PC-9 (cell line): ENCODE results near the gene PEX7. TPM values are rescaled to one million over a fixed set of nuclear protein-coding genes. Genes with fewer than 3 reads are reported as not detected.

Source experiments
- BruUV-seq: library from RNA; stranded (reverse); fragments of 400-500 nt; replicated peaks from 2 replicates; lab custom pipeline; 2021; lab: Mats Ljungman, UMichigan
- CTCF ChIA-PET: fragments of 300-600 bp; sonication (Branson Sonifier 250); formaldehyde crosslinking; loops from one replicate; lab custom pipeline; 2022; ENCODE audit warnings: antibody characterized with exemption; lab: Charles Lee
- POLR2A ChIA-PET: fragments of 300-600 bp; sonication (Branson Sonifier 250); formaldehyde crosslinking; loops from one replicate; lab custom pipeline; 2022; ENCODE audit warnings: antibody characterized with exemption; ENCODE audit not compliant: unreplicated experiment; lab: Charles Lee
- DNase-seq, 2 experiments: peaks; one replicate each; pipeline versions ENCODE4 v3.0.0 to v3.0.0-alpha.2; 2015 to 2022; ENCODE audit warnings: mixed read lengths in 1 of 2
- H2AFZ ChIP-seq: fragments of 200-600 bp; sonication (generic); 2 replicates; pipeline ENCODE4 v1.8.1; 2017; ENCODE audit warnings: antibody characterized with exemption
- H3F3A ChIP-seq: fragments of 200-600 bp; sonication (generic); 2 replicates; pipeline ENCODE4 v1.8.1; 2017; ENCODE audit warnings: antibody characterized with exemption, mild to moderate bottlenecking, low read depth; ENCODE audit not compliant: insufficient read depth
- H3K27ac ChIP-seq: fragments of 200-600 bp; sonication (generic); 2 replicates; pipeline ENCODE4 v1.6.1; 2016; ENCODE audit warnings: mixed run types
- H3K27me3 ChIP-seq: fragments of 200-600 bp; sonication (generic); 2 replicates; pipeline ENCODE4 v1.6.1; 2016; ENCODE audit warnings: low read depth, mixed run types; ENCODE audit not compliant: insufficient read depth
- H3K36me3 ChIP-seq: fragments of 200-600 bp; sonication (generic); 2 replicates; pipeline ENCODE4 v1.6.1; 2016; ENCODE audit warnings: low read depth, mixed run types
- H3K4me1 ChIP-seq: fragments of 200-600 bp; sonication (generic); replicated peaks from 2 replicates; pipeline ENCODE4 v1.6.1; 2016; ENCODE audit warnings: mixed run types; ENCODE audit not compliant: insufficient read depth
- H3K4me2 ChIP-seq: fragments of 200-600 bp; sonication (generic); 2 replicates; pipeline ENCODE4 v1.6.1; 2017; ENCODE audit warnings: mixed run types
- H3K4me3 ChIP-seq: fragments of 200-600 bp; sonication (generic); 2 replicates; pipeline ENCODE4 v1.6.1; 2016; ENCODE audit warnings: mixed run types
- H3K79me2 ChIP-seq: fragments of 200-600 bp; sonication (generic); 2 replicates; pipeline ENCODE4 v1.6.1; 2017; ENCODE audit warnings: low read depth, mixed run types
- H3K9me2 ChIP-seq: fragments of 200-600 bp; sonication (generic); 2 replicates; pipeline ENCODE4 v1.8.1; 2017; ENCODE audit warnings: mild to moderate bottlenecking; ENCODE audit not compliant: insufficient read depth
- H3K9me3 ChIP-seq: fragments of 200-600 bp; sonication (generic); 2 replicates; pipeline ENCODE4 v1.8.1; 2016; ENCODE audit warnings: low read depth; ENCODE audit not compliant: insufficient read depth
- H4K20me1 ChIP-seq: fragments of 200-600 bp; sonication (generic); 2 replicates; pipeline ENCODE4 v1.8.1; 2017; ENCODE audit not compliant: insufficient read depth
- CTCF ChIP-seq: fragments of 200-600 bp; sonication (generic); conservative IDR thresholded peaks from 2 replicates; pipeline ENCODE4 v1.6.1; 2017; ENCODE audit warnings: mixed run types, antibody characterized with exemption, mild to moderate bottlenecking, moderate library complexity
- EZH2 ChIP-seq: fragments of 200-600 bp; sonication (generic); IDR thresholded peaks from 2 replicates; pipeline ENCODE4 v1.8.0; 2017; ENCODE audit warnings: antibody characterized with exemption, low read depth
- intact Hi-C: fragments of 100-400 bp; cut with micrococcal nuclease; formaldehyde crosslinking; loops from one replicate; pipeline ENCODE4 v1.10.0; 2022; ENCODE audit not compliant: unreplicated experiment
- total RNA-seq: library from RNA; stranded (reverse); gene quantifications from 2 replicates; pipeline ENCODE4 v1.2.3, GENCODE V29; 2021

Gene PEX7
- total RNA-seq, 1 experiment from 2014 or later: 5.6 TPM

- no peaks in the 10 kb centered on the region for H3K9me3 ChIP-seq
- ChIA-PET POLR2A (no interaction called here), CTCF (no interaction called here)
- BruUV-seq: no TSS peak
- H3K36me3 ChIP-seq: 0 out of 2 replicates have a peak, but pooled peaks cover 8% of the 10 kb centered on the region
- no peaks in the 10 kb centered on the region for H3K9me2 ChIP-seq
- peaks cover 15% of the 10 kb centered on the region for H3K4me1 ChIP-seq
- H3K27me3 ChIP-seq: no peaks in the 10 kb centered on the region
- no peak overlapping the region for H3K27ac ChIP-seq
- no peak for DNase-seq
- no peak overlapping the region for H3K4me2 ChIP-seq
- H3F3A ChIP-seq: peaks cover 10% of the 10 kb centered on the region; the same call in 1 of the 2 replicates
- no peak overlapping the region for H2AFZ ChIP-seq
- H3K79me2 ChIP-seq: peaks cover 8% of the 10 kb centered on the region
- intact Hi-C loops: loop anchor here (10.0 kb wide), 1 partner anchor 824 kb away; no protein-coding TSS in a partner anchor
- TF ChIP-seq CTCF: no peak
- no peak for TF ChIP-seq EZH2
- no peaks in the 10 kb centered on the region for H4K20me1 ChIP-seq
- H3K4me3 ChIP-seq: no peak overlapping the region
Observed at GRCh38 chr6:136820561-136820960, 1.8 kb upstream of the PEX7 start.

DNA sequence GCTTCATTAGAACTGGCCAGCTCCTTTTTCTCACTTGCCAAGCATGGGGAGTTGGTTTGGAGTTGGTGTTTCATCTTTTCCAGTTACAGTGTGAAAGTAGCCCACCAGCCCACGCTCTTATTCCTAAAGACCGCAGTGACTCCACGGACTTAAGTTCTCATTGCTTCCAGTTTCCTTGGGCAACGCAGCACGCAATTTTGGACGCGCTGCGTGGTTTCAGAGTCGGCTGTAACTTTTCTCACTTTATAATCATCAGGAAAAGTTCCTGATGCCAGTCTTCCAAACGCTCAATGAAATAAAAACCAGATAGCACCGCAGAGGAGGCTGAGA, 381 bp upstream of the PEX7 start:
- Histone ChIP-seq H3K4me3 (peak overlapping the region; percentile 69), H3K9me2 (no peaks in the 10 kb centered on the region), H3F3A (peaks cover 10% of the 10 kb centered on the region; the same call in 1 of the 2 replicates), H3K27ac (peak overlapping the region; percentile 47), H3K36me3 (0 out of 2 replicates have a peak, but pooled peaks cover 8% of the 10 kb centered on the region), H3K4me2 (peak overlapping the region; percentile 83), H3K9me3 (no peaks in the 10 kb centered on the region), H3K4me1 (peaks cover 15% of the 10 kb centered on the region), H3K79me2 (peaks cover 8% of the 10 kb centered on the region), H3K27me3 (no peaks in the 10 kb centered on the region), H4K20me1 (no peaks in the 10 kb centered on the region), H2AFZ (peak overlapping the region; percentile 96)
- DNase-seq: no peak
- POLR2A ChIA-PET: interaction anchor here (0.5 to 0.6 kb wide), 2 partner anchors 462 to 709 kb away, joined by 7 to 13 read pairs; no protein-coding TSS in a partner anchor
- no peak for TF ChIP-seq CTCF
- no peak for TF ChIP-seq EZH2
- intact Hi-C loops: loop anchor here (10.0 kb wide), 1 partner anchor 823 kb away; no protein-coding TSS in a partner anchor
- CTCF ChIA-PET: interaction anchor here (0.6 kb wide), 2 partner anchors 66 to 125 kb away, joined by 5 read pairs; no protein-coding TSS in a partner anchor
- BruUV-seq: TSS peak; percentile 92

DNA sequence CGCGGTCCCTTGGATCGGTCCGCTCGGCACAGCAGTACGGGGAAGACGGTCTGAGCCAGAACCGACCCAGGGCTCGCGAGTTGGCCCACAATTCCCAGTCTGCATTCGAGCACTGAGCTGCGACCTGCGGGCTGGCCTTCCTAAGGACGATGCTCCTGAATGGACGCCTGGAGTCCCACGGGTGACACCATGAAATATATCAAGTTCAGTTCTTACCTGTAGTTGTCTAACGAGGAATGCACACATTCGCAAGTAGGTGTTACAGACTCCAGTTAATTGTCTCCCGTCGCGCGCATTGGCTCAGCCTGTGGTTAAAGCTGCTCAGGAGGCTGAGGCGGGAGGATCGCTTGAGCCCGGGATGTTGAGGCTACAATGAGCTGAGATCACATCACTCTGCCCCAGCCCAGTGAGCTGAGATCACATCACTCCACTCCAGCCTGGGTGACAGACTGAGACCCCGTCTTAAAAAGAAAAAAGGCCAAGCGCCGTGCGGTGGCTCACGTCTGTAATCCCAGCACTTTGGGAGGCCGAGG, 802 bp downstream of the PEX7 start:
- Histone ChIP-seq H3K9me3 (no peaks in the 10 kb centered on the region), H4K20me1 (no peaks in the 10 kb centered on the region), H3K79me2 (peaks cover 8% of the 10 kb centered on the region), H2AFZ (peak overlapping the region; percentile 96), H3K4me3 (peak overlapping the region; percentile 69), H3K36me3 (peaks cover 8% of the 10 kb centered on the region; the same call in 1 of the 2 replicates), H3F3A (peaks cover 10% of the 10 kb centered on the region; the same call in 1 of the 2 replicates), H3K4me1 (peaks cover 15% of the 10 kb centered on the region), H3K9me2 (no peaks in the 10 kb centered on the region), H3K27ac (peak overlapping the region; percentile 47; the same call in 1 of the 2 replicates), H3K4me2 (peak overlapping the region; percentile 83), H3K27me3 (no peaks in the 10 kb centered on the region)
- no TSS peak for BruUV-seq
- TF ChIP-seq EZH2: no peak
- peak; percentile 43 for TF ChIP-seq CTCF
- POLR2A ChIA-PET: no interaction called here
- DNase-seq: no peak
- intact Hi-C loops: loop anchor here (10.0 kb wide), 1 partner anchor 822 kb away; no protein-coding TSS in a partner anchor
- CTCF ChIA-PET: no interaction called here
